BLaER1 treated with 17β-estradiol and CSF1 and Interleukin-3, amounts not matched to agents 10 nM and 100 nM (cell line): Measurements from ENCODE around the gene FCGR3B.
A peak's percentile ranks its signal among the peaks of the same experiment; 100 is the strongest.
"Not testable (repeated sequence)": the region's sequence is repeated elsewhere in the genome, so short reads cannot be mapped to it uniquely, and the experiment has no call there.

Experiments
- H3K27ac ChIP-seq, 11 experiments: shearing (Covaris generic); formaldehyde crosslinking; 2 replicates each; pipeline ENCODE4 v1.8.1; 2022
- H3K27me3 ChIP-seq, 11 experiments: shearing (Covaris generic); formaldehyde crosslinking; 2 replicates each; pipeline ENCODE4 v1.8.1; 2022
- H3K36me3 ChIP-seq, 11 experiments: shearing (Covaris generic); formaldehyde crosslinking; 2 replicates each; pipeline ENCODE4 v1.8.1; 2022
- H3K4me1 ChIP-seq, 10 experiments: shearing (Covaris generic); formaldehyde crosslinking; 2 replicates each; pipeline ENCODE4 v1.8.1; 2022
- H3K4me2 ChIP-seq, 11 experiments: shearing (Covaris generic); formaldehyde crosslinking; 2 replicates each; pipeline ENCODE4 v1.8.1; 2022
- H3K4me3 ChIP-seq, 10 experiments: shearing (Covaris generic); formaldehyde crosslinking; 2 replicates each; pipeline ENCODE4 v1.8.1; 2022
- H3K9ac ChIP-seq, 11 experiments: shearing (Covaris generic); formaldehyde crosslinking; 2 replicates each; pipeline ENCODE4 v1.8.1; 2022
- H3K9me3 ChIP-seq, 11 experiments: shearing (Covaris generic); formaldehyde crosslinking; replicated peaks in 1 of 11; 2 replicates each; pipeline ENCODE4 v1.8.1; 2022
- H4K20me1 ChIP-seq, 11 experiments: shearing (Covaris generic); formaldehyde crosslinking; 2 replicates each; pipeline ENCODE4 v1.8.1; 2022

Gene FCGR3B

DNA sequence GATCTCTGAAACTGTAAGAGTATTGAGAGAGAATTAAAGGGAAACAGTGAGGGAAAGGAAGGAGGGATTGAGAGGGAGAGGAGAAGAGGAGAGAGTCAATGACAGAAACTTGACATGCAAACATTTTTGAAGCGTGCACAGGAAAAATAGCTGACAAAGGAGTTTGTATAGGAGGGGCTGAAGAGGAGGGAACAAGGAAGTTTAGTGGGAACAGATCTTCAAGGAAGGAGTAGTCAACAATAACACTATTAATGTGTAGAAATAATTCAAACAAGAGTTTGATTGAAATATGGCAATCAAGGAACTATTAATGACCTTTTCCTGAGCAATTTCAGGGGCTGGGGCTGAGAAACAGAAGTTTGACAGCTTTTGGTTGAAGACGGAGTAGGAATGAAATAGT lies 4.0 kb upstream of the FCGR3B start:
- H3K9ac ChIP-seq, H3K27ac ChIP-seq, H3K4me3 ChIP-seq, H3K9me3 ChIP-seq, H3K36me3 ChIP-seq, H4K20me1 ChIP-seq: not testable (repeated sequence)
- Histone ChIP-seq H3K27me3 (peaks cover 0 to 13% (median 0%) of the 10 kb centered on the region in 11 experiments; a peak in 3 of 22 replicates), H3K4me1 (peaks cover 0 to 21% (median 3%) of the 10 kb centered on the region in 10 experiments; a peak in 7 of 20 replicates), H3K4me2 (peak overlapping the region in 2 of 11 experiments; percentile 70 to 71; a peak in 3 of 22 replicates)

- H3K27me3 ChIP-seq: peaks cover 0 to 25% (median 0%) of the 10 kb centered on the region in 11 experiments; a peak in 3 of 22 replicates
- H4K20me1 ChIP-seq, H3K9me3 ChIP-seq, H3K4me1 ChIP-seq, H3K4me2 ChIP-seq, H3K9ac ChIP-seq, H3K4me3 ChIP-seq, H3K27ac ChIP-seq, H3K36me3 ChIP-seq: not testable (repeated sequence)
Measured at GRCh38 chr1:161630128-161630742, 741 bp downstream of the FCGR3B start.

GRCh38 chr1:161626445-161627146 lies 4.4 kb downstream of the FCGR3B start:
- H3K27me3 ChIP-seq: peaks cover 8 to 37% (median 9%) of the 10 kb centered on the region in 11 experiments
- not testable (repeated sequence) for H3K4me2 ChIP-seq, H3K4me1 ChIP-seq

DNA sequence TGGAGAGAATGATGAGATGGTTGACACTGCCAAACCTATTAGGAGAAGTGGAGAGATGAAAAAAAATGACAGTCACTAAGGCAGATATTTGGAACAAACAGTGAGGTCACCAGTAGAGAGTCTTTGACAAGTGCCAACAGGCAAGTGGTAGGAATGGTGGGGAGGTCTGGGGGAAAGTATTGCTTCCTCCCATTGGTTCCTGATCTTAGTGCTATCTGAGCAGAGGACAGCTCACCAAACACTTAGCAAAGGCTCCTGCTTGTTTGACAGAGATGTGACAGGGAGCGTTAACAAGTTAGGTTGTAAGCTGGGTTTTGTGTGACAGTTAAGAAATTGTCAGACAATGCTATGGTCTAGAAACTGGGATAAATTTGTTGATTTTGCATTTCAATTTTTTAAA lies 6.4 kb downstream of the FCGR3B start:
- not testable (repeated sequence) for H3K27ac ChIP-seq, H3K4me3 ChIP-seq, H4K20me1 ChIP-seq

More at GRCh38 chr1:161626445-161627146, 4.4 kb downstream of the FCGR3B start:
- not testable (repeated sequence) for H3K4me3 ChIP-seq, H3K36me3 ChIP-seq, H3K27ac ChIP-seq, H3K9me3 ChIP-seq, H4K20me1 ChIP-seq, H3K9ac ChIP-seq

GRCh38 chr1:161623401-161624051 lies 7.5 kb downstream of the FCGR3B start:
- not testable (repeated sequence) for H3K36me3 ChIP-seq, H4K20me1 ChIP-seq, H3K4me1 ChIP-seq, H3K9ac ChIP-seq, H3K4me2 ChIP-seq, H3K4me3 ChIP-seq, H3K27ac ChIP-seq
- Histone ChIP-seq H3K9me3 (peaks cover 17 to 37% (median 27%) of the 10 kb centered on the region in 11 experiments; a peak in 21 of 22 replicates), H3K27me3 (peaks cover 19 to 43% (median 24%) of the 10 kb centered on the region in 11 experiments)

More for the DNA sequence above, 6.4 kb downstream of the FCGR3B start:
- H3K4me1 ChIP-seq, H3K4me2 ChIP-seq, H3K36me3 ChIP-seq, H3K9ac ChIP-seq: not testable (repeated sequence)
- Histone ChIP-seq H3K27me3 (peaks cover 19 to 43% (median 24%) of the 10 kb centered on the region in 11 experiments), H3K9me3 (peaks cover 14 to 26% (median 21%) of the 10 kb centered on the region in 11 experiments; a peak in 21 of 22 replicates)

DNA sequence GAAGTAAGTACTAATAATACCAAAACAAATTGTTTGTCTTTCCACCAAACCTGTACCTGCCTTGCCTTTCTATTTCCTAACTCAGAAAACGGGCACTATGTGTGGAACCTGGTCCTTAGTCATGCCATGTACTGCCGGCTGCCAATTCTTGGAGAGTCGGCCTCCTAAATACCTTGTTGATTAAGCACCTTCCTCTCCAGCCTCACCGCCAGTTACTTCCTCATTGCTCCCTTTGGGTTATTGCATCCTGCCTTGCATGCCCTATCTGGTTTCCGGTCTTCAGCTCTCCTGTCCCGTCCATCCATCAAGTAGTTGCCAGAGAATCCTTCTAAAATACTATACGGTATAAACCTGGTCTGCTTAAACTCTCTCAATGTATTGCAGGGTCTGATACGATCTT lies 8.9 kb downstream of the FCGR3B start:
- not testable (repeated sequence) for H3K4me2 ChIP-seq, H3K4me3 ChIP-seq, H3K9ac ChIP-seq, H3K27ac ChIP-seq, H4K20me1 ChIP-seq, H3K36me3 ChIP-seq, H3K4me1 ChIP-seq
- Histone ChIP-seq H3K27me3 (peaks cover 19 to 43% (median 24%) of the 10 kb centered on the region in 11 experiments), H3K9me3 (peaks cover 17 to 45% (median 28%) of the 10 kb centered on the region in 11 experiments; a peak in 21 of 22 replicates)

DNA sequence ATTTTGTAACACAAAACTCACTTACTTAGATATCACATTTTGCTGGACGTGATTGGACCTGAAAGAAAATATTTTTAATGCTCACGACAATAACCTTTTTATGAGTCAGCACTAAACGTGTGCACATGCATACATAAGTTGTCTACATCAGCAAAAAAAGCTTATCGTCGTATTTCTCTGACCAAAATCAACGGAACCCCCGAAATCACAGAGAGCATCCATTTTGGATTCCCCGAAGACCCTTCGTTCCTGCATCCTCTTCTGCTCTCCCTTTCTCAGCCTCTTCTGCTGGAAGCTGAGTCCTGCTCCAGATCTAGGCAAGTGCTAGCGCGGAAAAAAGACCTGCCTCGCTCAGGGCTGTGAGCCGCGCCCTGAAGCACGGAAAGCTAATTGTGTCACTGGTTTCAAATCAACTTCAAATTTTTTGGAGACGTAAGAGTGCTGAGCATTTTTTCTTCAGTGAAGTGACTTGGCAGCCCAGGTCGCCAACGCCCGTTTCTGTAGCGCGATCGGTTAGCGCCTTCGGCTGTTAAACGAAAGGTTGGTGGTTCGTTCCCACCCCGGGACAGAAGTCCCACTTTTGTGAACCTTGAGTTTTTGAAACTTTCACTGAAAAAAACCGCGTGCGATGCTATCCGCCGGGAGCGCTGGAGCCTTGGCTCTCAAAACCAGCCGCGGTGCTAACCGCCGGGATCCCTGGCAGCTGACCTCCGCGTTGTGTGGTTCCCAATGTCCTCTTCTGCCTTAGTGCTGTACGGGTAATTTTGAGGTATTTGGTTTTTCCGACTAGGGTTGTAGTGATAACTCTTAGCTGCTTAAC lies 9.6 kb downstream of the FCGR3B start:
- H3K36me3 ChIP-seq, H4K20me1 ChIP-seq, H3K27ac ChIP-seq, H3K4me2 ChIP-seq, H3K4me3 ChIP-seq, H3K4me1 ChIP-seq, H3K9ac ChIP-seq: not testable (repeated sequence)
- peaks cover 17 to 52% (median 34%) of the 10 kb centered on the region in 11 experiments; a peak in 21 of 22 replicates for H3K9me3 ChIP-seq
- H3K27me3 ChIP-seq: peaks cover 19 to 38% (median 24%) of the 10 kb centered on the region in 11 experiments

DNA sequence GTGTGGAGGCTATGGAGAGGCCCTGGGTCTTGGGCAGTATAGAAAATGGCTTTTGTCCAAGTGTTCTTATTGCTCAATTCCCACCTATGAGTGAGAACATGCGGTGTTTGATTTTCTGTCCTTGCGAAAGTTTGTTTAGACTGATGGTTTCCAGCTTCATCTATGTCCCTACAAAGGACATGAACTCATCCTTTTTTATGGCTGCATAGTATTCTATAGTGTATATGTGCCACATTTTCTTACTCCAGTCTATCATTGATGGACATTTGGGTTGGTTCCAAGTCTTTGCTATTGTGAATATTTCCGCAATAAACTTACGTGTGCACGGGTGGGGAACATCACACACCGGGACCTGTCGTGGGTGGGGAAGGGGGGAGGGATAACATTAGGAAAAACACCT lies 10.6 kb downstream of the FCGR3B start:
- H3K4me1 ChIP-seq, H3K4me3 ChIP-seq, H3K36me3 ChIP-seq, H4K20me1 ChIP-seq, H3K27ac ChIP-seq, H3K9ac ChIP-seq, H3K4me2 ChIP-seq: not testable (repeated sequence)
- Histone ChIP-seq H3K9me3 (peaks cover 17 to 52% (median 34%) of the 10 kb centered on the region in 11 experiments; a peak in 21 of 22 replicates), H3K27me3 (peaks cover 19 to 38% (median 24%) of the 10 kb centered on the region in 11 experiments)

GRCh38 chr1:161618517-161618916 lies 12.5 kb downstream of the FCGR3B start:
- not testable (repeated sequence) for H3K36me3 ChIP-seq, H3K27ac ChIP-seq, H4K20me1 ChIP-seq, H3K4me2 ChIP-seq, H3K4me3 ChIP-seq, H3K9ac ChIP-seq, H3K4me1 ChIP-seq
- peaks cover 17 to 52% (median 34%) of the 10 kb centered on the region in 11 experiments; a peak in 21 of 22 replicates for H3K9me3 ChIP-seq
- H3K27me3 ChIP-seq: peaks cover 19 to 33% (median 24%) of the 10 kb centered on the region in 11 experiments

DNA sequence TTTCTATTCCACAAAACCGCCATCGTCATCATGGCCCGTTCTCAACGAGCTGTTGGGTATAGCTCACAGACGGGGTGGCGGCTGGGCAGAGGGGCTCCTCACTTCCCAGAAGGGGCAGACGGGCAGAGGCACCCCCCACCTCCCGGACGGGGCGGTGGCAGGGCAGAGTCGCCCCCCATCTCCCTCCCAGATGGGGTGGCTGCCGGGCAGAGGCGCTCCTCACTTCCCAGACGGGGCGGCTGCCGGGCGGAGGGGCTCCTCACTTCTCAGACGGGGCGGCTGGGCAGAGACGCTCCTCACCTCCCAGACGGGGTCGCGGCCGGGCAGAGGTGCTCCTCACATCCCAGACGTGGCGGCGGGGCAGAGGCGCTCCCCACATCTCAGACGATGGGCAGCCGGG lies 14.6 kb downstream of the FCGR3B start:
- Histone ChIP-seq H3K4me1 (peaks cover 0 to 10% (median 6%) of the 10 kb centered on the region in 10 experiments; a peak in 14 of 20 replicates), H3K27me3 (peaks cover 9 to 23% (median 13%) of the 10 kb centered on the region in 11 experiments), H3K9me3 (peaks cover 9 to 44% (median 29%) of the 10 kb centered on the region in 11 experiments; a peak in 21 of 22 replicates)
- H3K4me2 ChIP-seq, H3K9ac ChIP-seq, H3K4me3 ChIP-seq, H4K20me1 ChIP-seq, H3K27ac ChIP-seq, H3K36me3 ChIP-seq: not testable (repeated sequence)

DNA sequence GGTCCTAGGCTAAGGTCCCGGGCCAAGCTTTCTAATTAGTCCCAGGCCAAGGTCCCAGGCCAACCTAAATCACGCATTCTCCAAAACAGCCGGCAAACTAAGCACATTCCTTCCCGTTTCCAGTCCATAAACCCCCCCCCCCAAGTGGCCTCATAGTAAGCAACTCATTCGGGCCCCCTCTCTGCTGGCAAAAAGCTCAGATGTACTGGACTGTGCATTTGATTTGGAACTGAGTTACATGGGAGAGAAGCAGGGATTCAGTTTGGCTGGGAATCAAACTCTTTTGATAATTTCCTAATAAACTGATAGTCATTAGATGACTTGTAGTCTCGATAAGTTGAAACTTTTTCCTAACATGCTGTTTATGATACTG lies 17.8 kb downstream of the FCGR3B start:
- peak overlapping the region in 5 of 11 experiments; percentile 58 to 74 (median 72); a peak in 8 of 22 replicates for H3K9ac ChIP-seq
- peaks cover 0 to 14% (median 8%) of the 10 kb centered on the region in 10 experiments; a peak in 14 of 20 replicates for H3K4me1 ChIP-seq
- H3K27ac ChIP-seq: peak overlapping the region in 6 of 11 experiments; percentile 53 to 77 (median 68); a peak in 12 of 22 replicates
- peaks cover 0 to 29% (median 0%) of the 10 kb centered on the region in 11 experiments; a peak in 3 of 22 replicates for H3K27me3 ChIP-seq
- not testable (repeated sequence) for H4K20me1 ChIP-seq, H3K36me3 ChIP-seq
- peak overlapping the region in 10 of 11 experiments; percentile 46 to 91 (median 74); a peak in 18 of 22 replicates for H3K4me2 ChIP-seq
- peaks cover 0 to 12% (median 2%) of the 10 kb centered on the region in 11 experiments; a peak in 8 of 22 replicates for H3K9me3 ChIP-seq
- peak overlapping the region in 7 of 10 experiments; percentile 58 to 66 (median 61); a peak in 9 of 20 replicates for H3K4me3 ChIP-seq
